H9 (cell line): Measurements from ENCODE around the gene DHRSX. TPM values are rescaled to one million over a fixed set of nuclear protein-coding genes. Genes with fewer than 3 reads are reported as not detected.

Experiments
- DNase-seq: peaks from one replicate; pipeline ENCODE4 v3.0.0-alpha.2; 2017
- H2AFZ ChIP-seq: one replicate; pipeline ENCODE4 v1.6.1; 2013; ENCODE audit warnings: mild to moderate bottlenecking, low read length, control low read depth, moderate library complexity
- H2AK5ac ChIP-seq: 2 replicates; pipeline ENCODE4 v1.6.1; 2013; ENCODE audit warnings: low read length, control low read depth, mixed read lengths; ENCODE audit not compliant: insufficient read length
- H2BK120ac ChIP-seq: one replicate; pipeline ENCODE4 v1.6.1; 2013; ENCODE audit warnings: low read depth, mild to moderate bottlenecking, low read length, control low read depth, inconsistent platforms; ENCODE audit not compliant: poor library complexity, severe bottlenecking
- H2BK12ac ChIP-seq: 2 replicates; pipeline ENCODE4 v1.6.1; 2013; ENCODE audit warnings: low read length, control low read depth, mixed read lengths, low read depth; ENCODE audit not compliant: insufficient read length
- H2BK15ac ChIP-seq: 2 replicates; pipeline ENCODE4 v1.6.1; 2013; ENCODE audit warnings: low read depth, low read length, control low read depth
- H2BK20ac ChIP-seq: one replicate; pipeline ENCODE4 v1.6.1; 2013; ENCODE audit warnings: low read depth, mild to moderate bottlenecking, low read length, control low read depth, inconsistent platforms; ENCODE audit not compliant: poor library complexity, severe bottlenecking
- H2BK5ac ChIP-seq: 2 replicates; pipeline ENCODE4 v1.6.1; 2013; ENCODE audit warnings: low read length, control low read depth, mixed read lengths; ENCODE audit not compliant: insufficient read length
- H3K14ac ChIP-seq: 2 replicates; pipeline ENCODE4 v1.6.1; 2013; ENCODE audit warnings: low read length, control low read depth; ENCODE audit not compliant: insufficient read depth
- H3K18ac ChIP-seq: 2 replicates; pipeline ENCODE4 v1.6.1; 2013; ENCODE audit warnings: low read depth, mild to moderate bottlenecking, mixed read lengths, low read length, control low read depth; ENCODE audit not compliant: insufficient read length
- H3K23ac ChIP-seq: 2 replicates; pipeline ENCODE4 v1.6.1; 2013; ENCODE audit warnings: low read length, control low read depth, mixed read lengths, low read depth; ENCODE audit not compliant: insufficient read length
- H3K23me2 ChIP-seq: 2 replicates; pipeline ENCODE4 v1.6.1; 2013; ENCODE audit warnings: low read depth, mild to moderate bottlenecking, mixed read lengths, low read length, control low read depth; ENCODE audit not compliant: insufficient read length, poor library complexity, severe bottlenecking
- H3K27ac ChIP-seq: 2 replicates; pipeline ENCODE4 v1.5.1; 2013; ENCODE audit warnings: low read length, control low read depth, mixed read lengths, low read depth; ENCODE audit not compliant: insufficient read length
- H3K27me3 ChIP-seq: 2 replicates; pipeline ENCODE4 v1.6.1; 2013; ENCODE audit warnings: low read length, control low read depth, inconsistent platforms; ENCODE audit not compliant: insufficient read depth
- H3K4ac ChIP-seq: 2 replicates; pipeline ENCODE4 v1.6.1; 2013; ENCODE audit warnings: low read depth, mild to moderate bottlenecking, control low read depth, inconsistent platforms, low read length, moderate library complexity
- H3K4me1 ChIP-seq: 2 replicates; pipeline ENCODE4 v1.6.1; 2013; ENCODE audit warnings: low read length, control low read depth, inconsistent platforms; ENCODE audit not compliant: insufficient read depth
- H3K4me2 ChIP-seq: 2 replicates; pipeline ENCODE4 v1.6.1; 2013; ENCODE audit warnings: low read length, control low read depth, mixed read lengths; ENCODE audit not compliant: insufficient read length, insufficient read depth
- H3K56ac ChIP-seq: 2 replicates; pipeline ENCODE4 v1.6.1; 2013; ENCODE audit warnings: low read depth, mild to moderate bottlenecking, mixed read lengths, low read length, control low read depth; ENCODE audit not compliant: insufficient read length
- H3K79me1 ChIP-seq: 2 replicates; pipeline ENCODE4 v1.6.1; 2013; ENCODE audit warnings: low read depth, mild to moderate bottlenecking, moderate library complexity, low read length, control low read depth, inconsistent platforms; ENCODE audit not compliant: insufficient read depth, poor library complexity, severe bottlenecking
- H3K79me2 ChIP-seq: 2 replicates; pipeline ENCODE4 v1.6.1; 2013; ENCODE audit warnings: low read length, control low read depth, inconsistent platforms; ENCODE audit not compliant: insufficient read depth
- H3K9ac ChIP-seq: 2 replicates; pipeline ENCODE4 v1.6.1; 2013; ENCODE audit warnings: low read length, control low read depth, mixed read lengths; ENCODE audit not compliant: insufficient read length; ENCODE audit errors: extremely low read depth
- H3K9me3 ChIP-seq: one replicate; pipeline ENCODE4 v1.6.1; 2013; ENCODE audit warnings: low read depth, low read length, inconsistent platforms; ENCODE audit not compliant: control insufficient read depth
- H3T11ph ChIP-seq: one replicate; pipeline ENCODE4 v1.6.1; 2013; ENCODE audit warnings: mild to moderate bottlenecking, low read length, control low read depth, inconsistent platforms
- H4K20me1 ChIP-seq: one replicate; pipeline ENCODE4 v1.6.1; 2013; ENCODE audit not compliant: control insufficient read depth, insufficient read length, insufficient read depth
- H4K5ac ChIP-seq: 2 replicates; pipeline ENCODE4 v1.6.1; 2013; ENCODE audit warnings: low read depth, mild to moderate bottlenecking, mixed read lengths, low read length, control low read depth; ENCODE audit not compliant: insufficient read length
- H4K8ac ChIP-seq: replicated peaks from 2 replicates; pipeline ENCODE4 v1.6.1; 2013; ENCODE audit warnings: low read length, control low read depth, mixed read lengths, low read depth; ENCODE audit not compliant: insufficient read length
- H4K91ac ChIP-seq: 2 replicates; pipeline ENCODE4 v1.6.1; 2013; ENCODE audit warnings: low read depth, mild to moderate bottlenecking, moderate library complexity, mixed read lengths, low read length, control low read depth; ENCODE audit not compliant: insufficient read length
- H3K27ac Mint-ChIP-seq, 3 experiments: 2 replicates in 2 of 3; 3 replicates in 1 of 3; pipeline ENCODE4 v1.8.0; 2020 to 2021; ENCODE audit warnings: mixed read lengths in 3 of 3, mild to moderate bottlenecking in 1 of 3, moderate library complexity in 1 of 3
- H3K27me3 Mint-ChIP-seq: 2 replicates; pipeline ENCODE4 v1.8.0; 2021; ENCODE audit warnings: low read depth, mild to moderate bottlenecking, moderate library complexity, mixed read lengths
- H3K36me3 Mint-ChIP-seq, 3 experiments: 2 replicates in 2 of 3; 3 replicates in 1 of 3; pipeline ENCODE4 v1.8.0; 2020 to 2021; ENCODE audit warnings: low read depth in 3 of 3, mixed read lengths in 3 of 3; ENCODE audit not compliant: insufficient read depth in 1 of 3
- H3K4me1 Mint-ChIP-seq, 2 experiments: 2 replicates each; pipeline ENCODE4 v1.8.0; 2020; ENCODE audit warnings: mixed read lengths in 2 of 2
- H3K4me3 Mint-ChIP-seq, 2 experiments: 2 replicates in 1 of 2; 3 replicates in 1 of 2; pipeline ENCODE4 v1.8.0; 2020 to 2021; ENCODE audit warnings: mild to moderate bottlenecking in 2 of 2, mixed read lengths in 2 of 2, moderate library complexity in 1 of 2
- H3K9me3 Mint-ChIP-seq, 2 experiments: 2 replicates in 1 of 2; 3 replicates in 1 of 2; pipeline ENCODE4 v1.8.0; 2020; ENCODE audit warnings: mild to moderate bottlenecking in 2 of 2, mixed read lengths in 2 of 2, moderate library complexity in 1 of 2
- WGBS: extraction: QIAGEN DNeasy Blood & Tissue Kit; methylation state at CpG from one replicate; pipeline ENCODE4 v1.1.7; 2013; ENCODE audit warnings: missing lambda C conversion rate, low lambda C conversion rate, mixed read lengths; ENCODE audit not compliant: insufficient read length; ENCODE audit errors: extremely low coverage; 5-methylcytosine and 5-hydroxymethylcytosine counted together
- total RNA-seq: library from RNA; stranded (reverse); gene quantifications from 2 replicates; pipeline ENCODE4 v1.2.1, GENCODE V29; 2021
- TF ChIP-seq, protein P1 (sequence below): fragments of 200-600 bp; sonication (generic); conservative IDR thresholded peaks from 3 replicates; pipeline ENCODE4 v1.8.0; 2021; ENCODE audit warnings: antibody characterized with exemption, mild to moderate bottlenecking

Gene DHRSX
- total RNA-seq, 1 experiment from 2014 or later = 44.0 TPM

DNA sequence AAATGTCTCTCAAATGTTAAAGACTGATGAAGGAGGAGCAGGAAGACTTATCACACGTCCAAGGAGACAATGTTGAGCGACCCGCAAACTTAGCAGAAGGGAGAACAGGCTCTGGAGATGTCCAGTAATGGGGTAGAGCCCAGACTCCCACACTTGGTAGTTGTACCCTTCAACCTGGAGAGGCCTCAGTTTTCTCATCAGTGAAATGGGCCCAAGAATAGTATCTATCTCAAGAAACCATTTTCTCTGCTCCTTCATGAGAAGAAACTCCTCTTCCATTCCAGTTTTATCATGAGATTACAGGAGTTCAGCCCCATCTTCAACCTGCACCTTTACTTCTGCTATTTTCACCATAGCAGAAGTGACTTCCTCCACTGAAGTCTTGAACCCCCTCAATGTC, 169.9 kb downstream of the DHRSX start:
- Histone ChIP-seq H3K18ac (no peak overlapping the region), H4K8ac (no peak overlapping the region), H3T11ph (no peak overlapping the region), H4K20me1 (no peaks in the 10 kb centered on the region), H2AFZ (no peak overlapping the region), H2BK20ac (no peak overlapping the region), H3K27ac (no peak overlapping the region), H3K79me1 (no peaks in the 10 kb centered on the region), H4K91ac (no peak overlapping the region), H3K79me2 (no peaks in the 10 kb centered on the region), H3K23me2 (no peaks in the 10 kb centered on the region), H3K4me1 (no peaks in the 10 kb centered on the region), H3K14ac (no peak overlapping the region), H3K9ac (no peak overlapping the region), H2BK12ac (no peak overlapping the region), H2BK15ac (no peak overlapping the region), H4K5ac (no peak overlapping the region), H3K27me3 (no peaks in the 10 kb centered on the region), H2BK5ac (no peak overlapping the region), H2AK5ac (no peak overlapping the region), H3K4ac (no peak overlapping the region), H3K4me2 (no peak overlapping the region), H3K9me3 (no peaks in the 10 kb centered on the region), H3K56ac (no peak overlapping the region), H3K23ac (no peak overlapping the region), H2BK120ac (no peak overlapping the region)
- H3K4me1 Mint-ChIP-seq = peaks cover 3 to 11% of the 10 kb centered on the region in 2 experiments; a peak in 2 of 4 replicates
- peaks cover 0 to 3% of the 10 kb centered on the region in 2 experiments; a peak in 2 of 5 replicates for H3K9me3 Mint-ChIP-seq
- H3K27ac Mint-ChIP-seq = peak overlapping the region in 1 of 3 experiments; percentile 51; a peak in 3 of 7 replicates
- H3K4me3 Mint-ChIP-seq = no peak overlapping the region
- no CpG with 5 or more reads among the region's 3 CpGs for WGBS
- DNase-seq = no peak
- TF ChIP-seq, protein P1, sequence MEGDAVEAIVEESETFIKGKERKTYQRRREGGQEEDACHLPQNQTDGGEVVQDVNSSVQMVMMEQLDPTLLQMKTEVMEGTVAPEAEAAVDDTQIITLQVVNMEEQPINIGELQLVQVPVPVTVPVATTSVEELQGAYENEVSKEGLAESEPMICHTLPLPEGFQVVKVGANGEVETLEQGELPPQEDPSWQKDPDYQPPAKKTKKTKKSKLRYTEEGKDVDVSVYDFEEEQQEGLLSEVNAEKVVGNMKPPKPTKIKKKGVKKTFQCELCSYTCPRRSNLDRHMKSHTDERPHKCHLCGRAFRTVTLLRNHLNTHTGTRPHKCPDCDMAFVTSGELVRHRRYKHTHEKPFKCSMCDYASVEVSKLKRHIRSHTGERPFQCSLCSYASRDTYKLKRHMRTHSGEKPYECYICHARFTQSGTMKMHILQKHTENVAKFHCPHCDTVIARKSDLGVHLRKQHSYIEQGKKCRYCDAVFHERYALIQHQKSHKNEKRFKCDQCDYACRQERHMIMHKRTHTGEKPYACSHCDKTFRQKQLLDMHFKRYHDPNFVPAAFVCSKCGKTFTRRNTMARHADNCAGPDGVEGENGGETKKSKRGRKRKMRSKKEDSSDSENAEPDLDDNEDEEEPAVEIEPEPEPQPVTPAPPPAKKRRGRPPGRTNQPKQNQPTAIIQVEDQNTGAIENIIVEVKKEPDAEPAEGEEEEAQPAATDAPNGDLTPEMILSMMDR = no peak
- no peaks in the 10 kb centered on the region for H3K27me3 Mint-ChIP-seq
- H3K36me3 Mint-ChIP-seq = peaks cover 2 to 14% (median 3%) of the 10 kb centered on the region in 3 experiments; a peak in 5 of 7 replicates
